ENCODE results near the gene COL25A1. TPM values are rescaled to one million over a fixed set of nuclear protein-coding genes. Genes with fewer than 3 reads are reported as not detected.

COL25A1 gene
- total RNA-seq, 1 experiment from 2014 or later: 4.2 TPM

GRCh38 chr4:108900018-108900580 is 402.4 kb downstream of the COL25A1 start:
- Histone ChIP-seq H3K4me2 (ENCODE audit: insufficient read depth, insufficient read length, low read length) (no peak overlapping the region), H3K14ac (ENCODE audit: insufficient read depth, low read length) (no peak overlapping the region), H3K9ac (ENCODE audit: extremely low read depth, insufficient read length, low read length) (no peak overlapping the region), H4K91ac (ENCODE audit: insufficient read length, low read depth, low read length) (no peak overlapping the region), H2AK5ac (ENCODE audit: insufficient read length, low read length) (no peak overlapping the region), H4K8ac (replicated peaks; ENCODE audit: insufficient read length, low read depth, low read length) (no peak overlapping the region), H3K79me1 (ENCODE audit: insufficient read depth, low read depth, low read length, poor library complexity, severe bottlenecking) (no peaks in the 10 kb centered on the region), H3K18ac (ENCODE audit: insufficient read length, low read depth, low read length) (no peak overlapping the region), H3T11ph (ENCODE audit: low read length) (no peak overlapping the region), H2BK12ac (ENCODE audit: insufficient read length, low read depth, low read length) (no peak overlapping the region), H3K56ac (ENCODE audit: insufficient read length, low read depth, low read length) (no peak overlapping the region), H3K4ac (ENCODE audit: low read depth, low read length) (no peak overlapping the region), H4K20me1 (ENCODE audit: control insufficient read depth, insufficient read depth, insufficient read length) (no peaks in the 10 kb centered on the region), H2BK120ac (ENCODE audit: low read depth, low read length, poor library complexity, severe bottlenecking) (no peak overlapping the region), H3K27me3 (ENCODE audit: insufficient read depth, low read length) (no peaks in the 10 kb centered on the region), H3K23ac (ENCODE audit: insufficient read length, low read depth, low read length) (no peak overlapping the region), H3K9me3 (ENCODE audit: control insufficient read depth, low read depth, low read length) (no peaks in the 10 kb centered on the region), H2BK15ac (ENCODE audit: low read depth, low read length) (no peak overlapping the region), H3K23me2 (ENCODE audit: insufficient read length, low read depth, low read length, poor library complexity, severe bottlenecking) (no peaks in the 10 kb centered on the region), H3K79me2 (ENCODE audit: insufficient read depth, low read length) (no peaks in the 10 kb centered on the region), H2BK5ac (ENCODE audit: insufficient read length, low read length) (no peak overlapping the region), H2AFZ (ENCODE audit: low read length) (no peak overlapping the region), H3K4me1 (ENCODE audit: insufficient read depth, low read length) (no peaks in the 10 kb centered on the region; the same call in 1 of the 2 replicates), H2BK20ac (ENCODE audit: low read depth, low read length, poor library complexity, severe bottlenecking) (no peak overlapping the region), H3K27ac (ENCODE audit: insufficient read length, low read depth, low read length) (no peak overlapping the region), H4K5ac (ENCODE audit: insufficient read length, low read depth, low read length) (no peak overlapping the region)
- no peak overlapping the region for H3K27ac Mint-ChIP-seq
- no CpG with 5 or more reads among the region's 3 CpGs for WGBS (ENCODE audit: extremely low coverage, insufficient read length, low lambda C conversion rate)
- H3K9me3 Mint-ChIP-seq: no peaks in the 10 kb centered on the region
- DNase-seq: peak; percentile 38
- peaks cover 14 to 18% of the 10 kb centered on the region in 2 experiments for H3K4me1 Mint-ChIP-seq
- H3K4me3 Mint-ChIP-seq: no peak overlapping the region
- no peaks in the 10 kb centered on the region for H3K36me3 Mint-ChIP-seq (ENCODE audit: insufficient read depth in 1 of 3, low read depth in 3 of 3)
- H3K27me3 Mint-ChIP-seq (ENCODE audit: low read depth): no peaks in the 10 kb centered on the region
- TF ChIP-seq CTCF (conservative IDR thresholded peaks at IDR 0.05): no peak
